ENCODE measurements around the gene USP46.

DNA sequence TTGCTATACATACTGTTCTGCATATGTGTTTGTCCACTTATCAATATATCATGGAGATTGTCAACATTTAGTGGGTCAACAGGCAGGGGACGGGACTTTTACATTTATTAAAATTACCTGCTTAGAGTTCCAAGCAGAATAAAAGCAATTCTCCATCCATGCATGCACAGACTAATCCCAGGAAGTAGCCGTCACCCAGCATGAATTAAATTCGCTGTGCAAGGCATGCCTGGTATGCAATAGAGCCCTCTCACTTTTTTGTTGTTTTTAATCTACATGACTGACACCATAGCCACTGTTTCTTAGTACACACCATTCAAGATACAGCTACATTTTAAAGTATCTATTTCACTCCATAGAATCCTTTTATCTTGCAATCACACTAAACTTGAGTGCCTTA, 108.9 kb downstream of the USP46 start:
- TF ChIP-seq, protein P1, sequence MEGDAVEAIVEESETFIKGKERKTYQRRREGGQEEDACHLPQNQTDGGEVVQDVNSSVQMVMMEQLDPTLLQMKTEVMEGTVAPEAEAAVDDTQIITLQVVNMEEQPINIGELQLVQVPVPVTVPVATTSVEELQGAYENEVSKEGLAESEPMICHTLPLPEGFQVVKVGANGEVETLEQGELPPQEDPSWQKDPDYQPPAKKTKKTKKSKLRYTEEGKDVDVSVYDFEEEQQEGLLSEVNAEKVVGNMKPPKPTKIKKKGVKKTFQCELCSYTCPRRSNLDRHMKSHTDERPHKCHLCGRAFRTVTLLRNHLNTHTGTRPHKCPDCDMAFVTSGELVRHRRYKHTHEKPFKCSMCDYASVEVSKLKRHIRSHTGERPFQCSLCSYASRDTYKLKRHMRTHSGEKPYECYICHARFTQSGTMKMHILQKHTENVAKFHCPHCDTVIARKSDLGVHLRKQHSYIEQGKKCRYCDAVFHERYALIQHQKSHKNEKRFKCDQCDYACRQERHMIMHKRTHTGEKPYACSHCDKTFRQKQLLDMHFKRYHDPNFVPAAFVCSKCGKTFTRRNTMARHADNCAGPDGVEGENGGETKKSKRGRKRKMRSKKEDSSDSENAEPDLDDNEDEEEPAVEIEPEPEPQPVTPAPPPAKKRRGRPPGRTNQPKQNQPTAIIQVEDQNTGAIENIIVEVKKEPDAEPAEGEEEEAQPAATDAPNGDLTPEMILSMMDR (IDR thresholded peaks at IDR 0.05), result no peak
- TF ChIP-seq POLR2A (IDR thresholded peaks at IDR 0.05), result no peak
